PC-9 (cell line): ENCODE measurements around the gene NBPF14. TPM values are rescaled to one million over a fixed set of nuclear protein-coding genes. Genes with fewer than 3 reads are reported as not detected.
"Not testable (repeated sequence)": the region's sequence is repeated elsewhere in the genome, so short reads cannot be mapped to it uniquely, and the experiment has no call there.

Source experiments
- BruUV-seq: library from RNA; stranded (reverse); fragments of 400-500 nt; replicated peaks from 2 replicates; lab custom pipeline; 2021; lab: Mats Ljungman, UMichigan
- CTCF ChIA-PET: fragments of 300-600 bp; sonication (Branson Sonifier 250); formaldehyde crosslinking; loops from one replicate; lab custom pipeline; 2022; ENCODE audit warnings: antibody characterized with exemption; lab: Charles Lee
- POLR2A ChIA-PET: fragments of 300-600 bp; sonication (Branson Sonifier 250); formaldehyde crosslinking; loops from one replicate; lab custom pipeline; 2022; ENCODE audit warnings: antibody characterized with exemption; ENCODE audit not compliant: unreplicated experiment; lab: Charles Lee
- DNase-seq, 2 experiments: peaks; one replicate each; pipeline versions ENCODE4 v3.0.0 to v3.0.0-alpha.2; 2015 to 2022; ENCODE audit warnings: mixed read lengths in 1 of 2
- H2AFZ ChIP-seq: fragments of 200-600 bp; sonication (generic); 2 replicates; pipeline ENCODE4 v1.8.1; 2017; ENCODE audit warnings: antibody characterized with exemption
- H3F3A ChIP-seq: fragments of 200-600 bp; sonication (generic); 2 replicates; pipeline ENCODE4 v1.8.1; 2017; ENCODE audit warnings: antibody characterized with exemption, mild to moderate bottlenecking, low read depth; ENCODE audit not compliant: insufficient read depth
- H3K27ac ChIP-seq: fragments of 200-600 bp; sonication (generic); 2 replicates; pipeline ENCODE4 v1.6.1; 2016; ENCODE audit warnings: mixed run types
- H3K27me3 ChIP-seq: fragments of 200-600 bp; sonication (generic); 2 replicates; pipeline ENCODE4 v1.6.1; 2016; ENCODE audit warnings: low read depth, mixed run types; ENCODE audit not compliant: insufficient read depth
- H3K36me3 ChIP-seq: fragments of 200-600 bp; sonication (generic); 2 replicates; pipeline ENCODE4 v1.6.1; 2016; ENCODE audit warnings: low read depth, mixed run types
- H3K4me1 ChIP-seq: fragments of 200-600 bp; sonication (generic); replicated peaks from 2 replicates; pipeline ENCODE4 v1.6.1; 2016; ENCODE audit warnings: mixed run types; ENCODE audit not compliant: insufficient read depth
- H3K4me2 ChIP-seq: fragments of 200-600 bp; sonication (generic); 2 replicates; pipeline ENCODE4 v1.6.1; 2017; ENCODE audit warnings: mixed run types
- H3K4me3 ChIP-seq: fragments of 200-600 bp; sonication (generic); 2 replicates; pipeline ENCODE4 v1.6.1; 2016; ENCODE audit warnings: mixed run types
- H3K79me2 ChIP-seq: fragments of 200-600 bp; sonication (generic); 2 replicates; pipeline ENCODE4 v1.6.1; 2017; ENCODE audit warnings: low read depth, mixed run types
- H3K9me2 ChIP-seq: fragments of 200-600 bp; sonication (generic); 2 replicates; pipeline ENCODE4 v1.8.1; 2017; ENCODE audit warnings: mild to moderate bottlenecking; ENCODE audit not compliant: insufficient read depth
- H3K9me3 ChIP-seq: fragments of 200-600 bp; sonication (generic); 2 replicates; pipeline ENCODE4 v1.8.1; 2016; ENCODE audit warnings: low read depth; ENCODE audit not compliant: insufficient read depth
- H4K20me1 ChIP-seq: fragments of 200-600 bp; sonication (generic); 2 replicates; pipeline ENCODE4 v1.8.1; 2017; ENCODE audit not compliant: insufficient read depth
- intact Hi-C: fragments of 100-400 bp; cut with micrococcal nuclease; formaldehyde crosslinking; loops from one replicate; pipeline ENCODE4 v1.10.0; 2022; ENCODE audit not compliant: unreplicated experiment
- total RNA-seq: library from RNA; stranded (reverse); gene quantifications from 2 replicates; pipeline ENCODE4 v1.2.3, GENCODE V29; 2021

Gene NBPF14
- total RNA-seq, 1 experiment from 2014 or later, result 39.3 TPM

DNA sequence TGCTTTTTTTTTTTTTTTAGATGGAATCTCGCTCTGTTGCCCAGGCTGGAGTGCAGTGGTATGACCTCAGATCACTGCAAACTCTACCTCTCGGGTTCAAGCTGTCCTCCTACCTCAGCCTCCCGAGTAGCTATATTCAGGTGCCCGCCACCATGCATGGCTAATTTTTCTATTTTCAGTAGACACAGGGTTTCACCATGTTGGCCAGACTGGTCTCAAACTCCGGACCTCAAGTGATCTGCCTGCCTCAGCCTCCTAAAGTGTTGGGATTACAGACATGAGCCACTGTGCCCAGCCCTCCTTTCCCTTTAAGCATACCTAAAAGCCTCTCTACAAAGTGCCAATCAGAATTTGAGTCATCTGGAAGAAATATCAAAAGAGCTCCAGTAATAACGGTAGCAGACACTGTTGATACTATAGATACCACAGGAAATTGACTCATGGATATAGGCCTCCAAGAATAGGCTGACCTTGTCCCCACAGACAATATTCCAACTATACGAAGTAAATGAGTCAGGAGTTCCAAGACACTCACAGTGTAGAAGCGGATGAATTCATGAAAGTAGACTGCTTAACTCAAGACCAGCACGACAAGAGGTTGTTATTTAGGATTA, 83.1 kb downstream of the NBPF14 start:
- intact Hi-C loops, H3K79me2 ChIP-seq, H4K20me1 ChIP-seq, POLR2A ChIA-PET, DNase-seq, H3K4me2 ChIP-seq, H3F3A ChIP-seq, H3K4me1 ChIP-seq, CTCF ChIA-PET, H3K36me3 ChIP-seq, H3K4me3 ChIP-seq, H2AFZ ChIP-seq, H3K9me3 ChIP-seq, H3K27ac ChIP-seq, BruUV-seq, H3K27me3 ChIP-seq, H3K9me2 ChIP-seq: not testable (repeated sequence)

DNA sequence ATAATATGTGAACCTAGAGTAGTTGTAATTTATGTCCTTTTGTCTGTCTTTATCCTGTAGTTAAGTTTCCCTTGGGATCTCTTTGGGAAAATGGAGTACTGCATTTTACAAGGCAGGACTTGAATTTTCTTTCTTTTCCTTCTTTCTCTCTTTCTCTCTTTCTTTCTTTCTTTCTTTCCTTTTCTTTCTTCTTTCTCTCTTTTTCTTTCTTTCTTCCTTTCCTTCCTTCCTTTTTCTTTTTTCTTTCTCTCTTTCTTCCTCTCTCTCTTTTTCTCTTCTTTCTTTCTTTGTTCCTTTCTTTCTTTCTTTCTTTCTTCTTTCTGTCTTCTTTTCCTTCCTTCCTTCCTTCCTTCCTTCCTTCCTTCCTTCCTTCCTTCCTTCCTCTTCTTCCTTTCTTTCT, 101.9 kb downstream of the NBPF14 start:
- H3K4me1 ChIP-seq, H3K9me3 ChIP-seq, H3K79me2 ChIP-seq, CTCF ChIA-PET, H3K36me3 ChIP-seq, DNase-seq, intact Hi-C loops, H3K4me3 ChIP-seq, BruUV-seq, H4K20me1 ChIP-seq, H3K27me3 ChIP-seq, POLR2A ChIA-PET, H3K9me2 ChIP-seq, H2AFZ ChIP-seq, H3K27ac ChIP-seq, H3F3A ChIP-seq, H3K4me2 ChIP-seq: not testable (repeated sequence)

DNA sequence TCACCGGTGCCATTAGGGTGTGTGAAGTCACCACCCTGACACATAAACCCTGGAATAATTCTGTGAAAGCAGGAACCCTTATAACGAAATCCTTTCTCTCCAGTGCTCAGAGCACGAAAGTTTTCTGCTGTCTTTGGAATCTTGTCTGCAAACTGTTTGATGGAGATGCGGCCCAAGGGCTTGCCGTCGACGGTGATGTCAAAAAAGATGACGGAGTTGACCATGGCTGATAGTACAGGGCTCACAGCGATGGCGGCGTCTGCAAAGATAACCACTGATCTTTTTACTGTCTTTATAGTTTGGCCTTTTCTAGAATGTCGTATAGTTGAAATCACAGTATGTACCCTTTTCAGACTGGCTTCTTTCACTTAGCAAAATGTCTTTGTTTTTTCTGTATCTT, 112.8 kb downstream of the NBPF14 start, which contains the start of gene PPIAL4G:
Gene PPIAL4G (minus strand): TSS at position 274 of the 400 bp plus-strand sequence. CDS start 50 bp downstream, at position 224.
- H3K36me3 ChIP-seq, POLR2A ChIA-PET, H3F3A ChIP-seq, H3K79me2 ChIP-seq, DNase-seq, H3K4me3 ChIP-seq, H3K27ac ChIP-seq, H3K9me2 ChIP-seq, H2AFZ ChIP-seq, CTCF ChIA-PET, intact Hi-C loops, H4K20me1 ChIP-seq, H3K27me3 ChIP-seq, H3K4me2 ChIP-seq, BruUV-seq, H3K4me1 ChIP-seq, H3K9me3 ChIP-seq: not testable (repeated sequence)

Other genes starting within 250 kb of the NBPF14 start
- gene PPIAL4G, start 112.7 kb downstream of the NBPF14 start, total RNA-seq, result not detected in 2 replicates
- gene NUDT4B, start 152.8 kb upstream of the NBPF14 start, total RNA-seq, result not detected in 2 replicates
- gene PDE4DIP, start 248.4 kb upstream of the NBPF14 start, total RNA-seq, result 24.7 and 28.1 TPM in 2 replicates